HG02763 (cell line): ENCODE results near the gene CCDC32.

Experiments used
- ATAC-seq: cut with Tn5 transposase; IDR thresholded peaks from one replicate; pipeline ENCODE4 v1.9.1; 2021; ENCODE audit warnings: mild to moderate bottlenecking, moderate library complexity; ENCODE audit not compliant: unreplicated experiment

The CCDC32 gene

GRCh38 chr15:40513609-40514008, 51.2 kb downstream of the CCDC32 start:
- ATAC-seq = no peak

GRCh38 chr15:40512440-40512839, 52.4 kb downstream of the CCDC32 start:
- no peak for ATAC-seq

- peak; percentile 47 for ATAC-seq
Measured at GRCh38 chr15:40511472-40512133, 53.2 kb downstream of the CCDC32 start.

GRCh38 chr15:40511093-40511471, 53.8 kb downstream of the CCDC32 start:
- ATAC-seq = peak; percentile 41

- no peak for ATAC-seq
Measured at GRCh38 chr15:40510201-40510600, 54.6 kb downstream of the CCDC32 start.

- ATAC-seq = no peak
Measured at GRCh38 chr15:40508216-40508615, 56.6 kb downstream of the CCDC32 start.

GRCh38 chr15:40506964-40507571, 57.8 kb downstream of the CCDC32 start:
- ATAC-seq = no peak
